HG02981 (cell line): Measurements from ENCODE around the gene SPRY4.
"Not testable (repeated sequence)": the region's sequence is repeated elsewhere in the genome, so short reads cannot be mapped to it uniquely, and the experiment has no call there.

Experiments used
- ATAC-seq: cut with Tn5 transposase; IDR thresholded peaks from one replicate; pipeline ENCODE4 v1.9.1; 2021; ENCODE audit warnings: mild to moderate bottlenecking, moderate library complexity; ENCODE audit not compliant: unreplicated experiment

Gene SPRY4, protein sequence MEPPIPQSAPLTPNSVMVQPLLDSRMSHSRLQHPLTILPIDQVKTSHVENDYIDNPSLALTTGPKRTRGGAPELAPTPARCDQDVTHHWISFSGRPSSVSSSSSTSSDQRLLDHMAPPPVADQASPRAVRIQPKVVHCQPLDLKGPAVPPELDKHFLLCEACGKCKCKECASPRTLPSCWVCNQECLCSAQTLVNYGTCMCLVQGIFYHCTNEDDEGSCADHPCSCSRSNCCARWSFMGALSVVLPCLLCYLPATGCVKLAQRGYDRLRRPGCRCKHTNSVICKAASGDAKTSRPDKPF

DNA sequence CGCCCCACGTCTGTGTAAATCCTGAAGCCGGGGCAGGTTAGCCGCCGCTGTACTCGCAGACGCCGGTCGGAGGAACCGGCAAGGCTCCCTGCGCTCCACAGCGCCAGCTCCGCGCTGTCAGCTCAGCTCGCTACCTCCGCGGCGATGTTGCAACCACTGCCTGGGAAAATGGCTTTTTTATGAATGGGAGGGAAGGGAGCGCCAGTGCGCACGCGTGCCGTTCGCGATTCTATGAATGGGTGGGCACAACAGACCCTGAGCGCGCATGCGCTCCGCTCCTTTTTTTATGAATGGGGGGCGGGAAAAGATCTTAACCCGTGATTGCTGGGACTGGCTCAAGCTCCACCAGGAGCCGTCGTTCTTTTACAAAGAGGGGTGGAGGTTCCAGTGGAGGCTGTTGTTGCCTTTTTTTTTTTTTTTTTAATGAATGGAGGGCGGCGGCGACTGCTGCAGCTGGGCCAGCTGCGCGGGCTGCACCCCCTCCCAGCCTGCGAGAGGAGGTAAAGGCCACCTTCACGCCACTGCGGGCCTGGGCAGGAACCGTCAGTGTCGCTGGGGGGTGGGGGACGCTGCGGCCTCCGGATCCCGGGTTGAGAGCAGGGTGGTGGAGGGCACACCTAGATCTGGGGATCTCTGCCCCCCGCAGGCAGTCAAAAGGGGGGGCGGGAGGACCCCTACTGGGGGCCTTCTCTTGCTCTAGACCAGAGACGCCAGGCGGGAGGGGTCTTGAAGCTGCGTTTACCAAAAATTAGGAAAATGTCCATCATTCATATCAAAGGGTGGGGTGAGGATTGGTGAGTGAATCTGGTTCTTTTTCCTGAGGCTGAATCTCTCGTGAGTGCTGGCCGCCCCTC lies at the start of gene SPRY4:
Gene SPRY4, minus strand, starts transcription at position 151 of the 854 bp plus-strand sequence. CDS start 9,913 bp downstream, outside the sequence.
- peak; percentile 62 for ATAC-seq

DNA sequence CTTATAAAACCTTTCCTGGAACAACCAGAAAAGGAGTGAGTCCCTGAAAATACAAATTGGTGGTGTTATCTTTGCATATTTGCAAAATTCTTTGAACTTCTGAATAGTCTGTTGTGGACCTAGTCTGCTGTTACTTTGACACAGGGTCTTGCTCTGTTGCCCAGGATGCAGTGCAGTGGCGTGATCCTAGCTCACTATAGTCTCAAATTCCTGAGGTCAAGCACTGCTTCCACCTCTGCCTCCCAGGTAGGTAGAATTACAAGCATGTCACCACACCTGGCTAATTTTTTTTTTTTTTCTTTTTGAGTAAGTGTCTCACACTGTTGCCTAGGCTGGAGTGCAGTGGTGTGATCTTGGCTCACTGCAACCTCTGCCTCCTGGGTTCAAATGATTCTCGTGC lies 43.7 kb upstream of the SPRY4 start:
- ATAC-seq, result no peak

DNA sequence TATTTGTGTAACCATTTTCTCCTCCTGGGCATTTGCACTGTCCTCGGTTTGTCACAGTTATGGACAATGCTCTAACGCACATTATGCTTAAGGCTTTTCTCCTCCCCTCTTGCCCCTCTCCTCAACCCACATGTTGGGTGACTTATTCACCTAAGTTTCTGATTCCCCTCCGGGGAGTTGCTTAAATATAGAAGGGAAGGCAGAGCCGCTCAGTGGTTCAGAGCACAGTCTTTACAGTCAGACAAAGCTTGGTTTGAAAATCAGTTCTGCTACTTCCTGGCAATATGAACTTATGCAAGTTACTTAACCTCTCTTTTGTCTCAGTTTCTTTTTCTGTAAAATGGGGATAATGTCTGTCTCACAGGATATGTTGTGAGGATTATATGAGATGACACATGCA lies 41.2 kb upstream of the SPRY4 start:
- ATAC-seq, result no peak

- peak; percentile 48 for ATAC-seq
Observed at GRCh38 chr5:142364251-142365145, 39.7 kb upstream of the SPRY4 start.

DNA sequence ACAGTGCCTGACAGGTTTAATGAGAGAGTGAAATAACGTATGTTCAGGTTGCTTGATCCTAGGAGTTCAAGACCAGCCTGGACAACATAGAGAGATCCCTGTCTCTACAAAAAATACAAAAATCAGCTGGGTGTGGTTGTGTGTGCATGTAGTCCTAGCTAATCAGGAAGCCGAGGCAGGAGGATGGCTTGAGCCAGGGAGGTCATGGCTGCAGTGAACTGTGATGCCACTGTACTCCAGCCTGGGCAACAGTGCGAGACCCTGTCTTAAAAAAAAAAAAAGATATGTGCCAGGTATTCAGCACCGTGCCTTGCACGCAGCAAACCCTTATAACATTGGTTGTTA lies 38.8 kb upstream of the SPRY4 start:
- no peak for ATAC-seq

DNA sequence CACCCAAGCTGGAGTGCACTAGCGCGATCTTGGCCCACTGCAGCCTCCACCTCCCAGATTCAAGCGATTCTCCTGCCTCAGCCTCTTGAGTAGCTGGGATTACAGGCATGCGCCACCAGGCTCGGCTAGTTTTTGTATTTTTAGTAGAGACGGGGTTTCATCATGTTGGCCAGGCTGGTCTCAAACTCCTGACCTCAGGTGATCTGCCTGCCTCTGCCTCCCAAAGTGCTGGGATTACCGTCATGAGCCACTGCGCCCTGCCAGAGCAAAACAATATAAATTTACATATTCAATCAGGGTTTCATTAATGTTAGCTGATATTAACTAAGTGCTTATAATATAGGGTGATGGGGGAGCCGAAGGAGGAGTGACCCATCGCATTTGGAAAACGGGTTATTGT lies 37.4 kb upstream of the SPRY4 start:
- ATAC-seq, result not testable (repeated sequence)

GRCh38 chr5:142360607-142361120 lies 35.8 kb upstream of the SPRY4 start:
- no peak for ATAC-seq

DNA sequence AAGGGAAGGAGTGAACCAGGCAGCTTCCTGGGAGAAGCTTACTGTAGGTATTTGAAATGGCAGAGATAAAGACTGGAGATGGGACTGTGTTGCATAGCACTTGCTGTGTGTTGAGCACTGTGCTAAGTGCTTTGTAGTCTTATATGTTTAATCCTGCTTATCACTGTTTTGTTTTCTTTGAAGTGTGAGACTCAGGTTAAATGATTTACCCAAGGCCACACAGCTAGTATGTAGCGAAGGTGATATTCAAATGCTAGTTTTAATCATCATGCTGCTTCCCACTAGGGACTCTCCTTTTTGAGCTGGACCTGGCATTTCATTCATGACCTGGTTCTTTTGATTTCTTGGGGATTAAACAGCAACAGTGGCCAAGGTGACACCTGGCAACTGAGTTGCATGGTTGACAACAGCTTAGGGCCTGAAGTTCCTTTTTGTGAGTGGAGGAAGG lies 35.3 kb upstream of the SPRY4 start:
- no peak for ATAC-seq

GRCh38 chr5:142358648-142359047 lies 33.8 kb upstream of the SPRY4 start:
- ATAC-seq, result no peak

DNA sequence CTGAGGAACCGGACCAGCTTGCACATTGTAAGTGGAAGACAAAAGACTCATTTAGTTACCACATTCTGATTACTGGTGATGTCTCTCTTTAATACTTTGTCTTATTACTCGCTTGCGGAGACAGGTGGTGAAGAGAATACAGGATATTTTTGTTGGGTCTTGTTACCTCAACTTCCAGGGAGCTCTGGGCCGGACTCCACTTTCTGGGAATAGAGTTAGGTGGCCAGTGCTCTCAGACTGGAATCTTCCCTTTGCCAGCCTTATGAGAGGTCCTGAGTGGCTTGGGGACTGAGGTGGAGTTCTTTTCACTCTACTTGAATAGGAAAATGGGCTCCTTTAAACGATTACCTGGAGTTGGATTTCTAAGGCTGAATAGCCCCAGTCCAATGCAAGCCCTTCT lies 33.3 kb upstream of the SPRY4 start:
- no peak for ATAC-seq

GRCh38 chr5:142357469-142358090 lies 32.8 kb upstream of the SPRY4 start:
- ATAC-seq, result no peak

DNA sequence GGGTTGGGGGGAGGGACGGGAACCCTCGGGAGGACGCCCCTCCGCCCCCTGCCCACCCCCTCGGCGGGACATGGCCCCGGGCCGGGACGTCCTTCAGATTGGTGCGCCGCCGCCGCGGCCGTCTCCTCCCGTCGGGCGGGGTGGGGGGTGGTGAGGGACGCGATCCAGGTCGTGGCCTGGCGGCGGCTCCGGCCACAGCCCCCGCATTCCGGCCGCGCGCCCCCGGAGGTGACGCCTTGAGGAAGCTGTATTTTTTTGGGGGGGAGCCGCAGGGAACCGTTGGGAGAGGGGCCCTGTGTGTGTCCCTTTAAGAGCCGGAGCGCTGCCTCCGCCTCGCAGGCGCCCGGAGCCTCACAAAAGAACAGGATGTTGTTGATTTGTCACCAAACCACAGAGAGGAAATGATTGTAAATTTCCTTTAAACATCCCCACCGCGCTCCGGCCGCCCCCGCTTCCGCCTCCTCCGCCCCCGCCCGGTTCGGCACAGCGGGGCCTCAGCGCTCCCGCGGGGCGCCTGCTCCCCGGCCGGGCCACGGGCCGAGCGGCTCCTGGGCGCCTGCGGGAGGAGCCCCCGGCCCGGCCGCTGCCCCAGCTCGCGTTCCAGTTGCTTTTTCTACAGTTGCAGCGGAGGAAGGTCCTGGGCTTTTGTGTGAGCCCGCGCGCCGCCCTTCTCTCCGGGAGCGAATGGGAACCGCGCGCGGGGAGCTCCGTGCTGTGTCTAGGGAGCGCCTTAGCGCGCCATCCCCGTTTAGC lies 32.1 kb upstream of the SPRY4 start:
- ATAC-seq, result peak; percentile 87

- ATAC-seq, result no peak
Observed at GRCh38 chr5:142356349-142356715, 31.5 kb upstream of the SPRY4 start.

DNA sequence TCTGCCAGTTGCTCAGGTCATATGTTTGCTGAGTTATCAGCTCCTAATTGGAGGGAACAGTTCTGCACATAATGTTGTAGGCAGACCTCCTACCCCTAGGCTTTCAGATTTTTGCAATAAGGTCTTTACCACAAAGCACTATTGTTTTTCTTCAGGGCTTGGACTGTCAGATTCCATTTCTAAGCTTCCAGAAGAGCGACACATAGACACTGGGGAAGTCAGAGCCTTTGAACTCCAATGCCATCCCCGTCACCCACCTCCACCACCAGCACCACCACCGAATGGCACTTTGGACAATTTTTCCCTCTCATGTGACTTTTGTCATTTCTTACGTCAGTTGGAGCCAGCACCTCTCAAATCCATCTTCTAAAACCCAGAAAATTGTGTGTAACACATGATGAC lies 28.3 kb upstream of the SPRY4 start:
- no peak for ATAC-seq

GRCh38 chr5:142350021-142350420 lies 25.2 kb upstream of the SPRY4 start:
- ATAC-seq, result no peak

DNA sequence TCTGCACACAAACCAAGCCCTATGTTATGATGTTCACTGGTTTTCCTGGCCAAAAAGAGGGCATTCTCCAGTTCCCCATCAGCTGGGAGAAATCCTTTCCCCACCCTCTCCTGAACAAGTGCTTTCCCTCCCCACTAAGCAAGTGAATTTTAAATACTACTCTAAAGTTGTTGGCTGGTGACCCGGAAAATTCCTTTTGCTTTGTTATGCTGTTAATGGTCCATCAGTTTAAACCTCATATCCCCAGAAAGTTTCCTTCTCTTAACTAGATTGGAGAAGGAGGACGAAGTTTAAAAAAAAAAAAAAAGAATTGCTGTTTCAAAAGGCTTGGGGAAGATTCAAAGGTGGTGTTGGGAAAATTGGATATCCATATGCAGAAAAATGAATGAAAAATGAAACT lies 21.9 kb upstream of the SPRY4 start:
- ATAC-seq, result no peak

DNA sequence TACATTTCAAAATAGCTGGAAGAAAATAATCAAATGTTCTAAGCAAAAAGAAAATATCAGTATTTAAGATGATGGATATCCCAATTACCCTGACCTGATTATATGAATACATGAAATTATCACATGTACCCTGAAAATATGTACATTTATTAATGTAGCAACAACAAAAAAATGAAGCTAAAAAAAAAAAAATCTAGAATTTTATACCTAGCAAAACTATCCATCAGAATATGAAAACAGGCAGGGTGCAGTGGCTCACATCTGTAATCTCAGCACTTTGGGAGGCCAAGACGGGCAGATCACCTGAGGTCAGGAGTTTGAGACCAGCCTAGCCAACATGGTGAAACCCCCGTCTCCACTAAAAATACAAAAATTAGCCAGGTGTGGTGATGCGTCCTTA lies 20.1 kb upstream of the SPRY4 start:
- not testable (repeated sequence) for ATAC-seq

DNA sequence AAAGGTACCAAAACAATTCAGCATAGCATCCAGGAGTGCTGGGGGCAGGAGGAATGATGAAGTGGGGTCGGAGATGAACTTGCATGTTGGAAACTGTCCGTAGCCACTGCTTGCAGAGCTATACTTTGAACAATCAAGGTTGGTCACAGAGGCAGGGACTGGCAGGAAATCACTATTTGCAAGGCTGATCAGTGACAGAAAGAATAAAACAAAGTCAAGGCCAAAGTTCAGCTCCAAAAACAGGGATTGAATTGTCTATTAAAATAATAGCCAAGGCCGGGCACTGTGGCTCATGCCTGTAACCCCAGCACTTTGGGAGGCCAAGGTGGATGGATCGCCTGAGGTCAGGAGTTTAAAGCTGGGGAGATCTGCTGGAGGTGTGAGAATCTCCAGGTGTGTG lies 18.7 kb upstream of the SPRY4 start:
- ATAC-seq, result no peak

DNA sequence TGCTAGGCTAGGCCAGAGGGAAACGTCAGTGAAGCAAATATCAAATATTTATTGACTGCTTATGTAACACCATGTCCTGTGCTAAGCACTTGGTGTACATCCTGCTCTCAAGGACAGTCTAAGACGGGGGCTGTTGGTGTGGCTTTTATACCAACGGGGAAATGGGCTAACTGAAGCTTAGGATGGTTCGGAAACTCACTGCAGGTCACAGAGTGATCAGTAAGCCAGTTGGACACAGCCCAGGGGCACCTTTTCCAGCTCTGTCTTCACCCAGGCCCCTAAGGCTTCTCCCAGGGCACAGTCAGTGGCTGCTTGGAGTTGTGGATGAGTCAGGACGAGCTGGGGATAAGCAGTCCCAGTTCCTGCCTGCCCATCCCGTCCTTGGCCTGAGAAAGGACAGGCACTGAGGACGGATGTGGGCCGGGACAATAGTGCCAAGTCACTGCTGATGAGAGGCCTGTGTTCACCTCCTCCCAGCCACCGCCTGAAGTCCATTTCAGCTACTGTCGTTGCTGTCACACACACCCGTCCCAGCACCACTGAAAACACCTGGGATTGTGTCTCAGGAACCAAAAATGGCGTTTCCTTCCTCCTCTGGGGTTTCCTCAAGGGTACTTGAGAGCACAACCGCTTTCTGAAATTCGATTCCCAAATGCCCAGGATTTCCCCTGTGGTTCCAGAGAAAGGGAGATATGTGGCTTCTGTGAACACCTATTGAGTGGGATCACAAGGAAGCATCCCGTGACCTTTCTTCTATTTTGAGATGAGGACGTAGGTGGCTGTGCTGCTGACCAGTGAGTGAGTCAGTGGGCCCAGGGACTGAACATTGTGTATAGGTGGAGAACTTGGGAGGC lies 17.5 kb upstream of the SPRY4 start:
- ATAC-seq, result no peak
